Measurements from ENCODE around the gene GCNT4.

The GCNT4 gene

GRCh38 chr5:75009556-75010345 lies 42.6 kb downstream of the GCNT4 start:
- no peak for DNase-seq (ENCODE audit: low spot score)
- peaks cover 0 to 9% of the 10 kb centered on the region in 2 donors for H3K4me1 ChIP-seq (ENCODE audit: control insufficient read depth in 2 of 2, insufficient read depth in 1 of 2, low read depth in 1 of 2, low read length in 2 of 2)
- no peak overlapping the region for H2AFZ ChIP-seq (ENCODE audit: low read length)
- no peak overlapping the region for H4K91ac ChIP-seq (ENCODE audit: low read depth, low read length, poor library complexity)
- no peak overlapping the region for H3K4me3 ChIP-seq (ENCODE audit: low read length in 2 of 2)
- no peak overlapping the region for H3K4me2 ChIP-seq (ENCODE audit: insufficient read depth, low read length, poor library complexity, severe bottlenecking)
- no peak overlapping the region for H3K9ac ChIP-seq (ENCODE audit: low read depth, low read length, poor library complexity)
- H3K18ac ChIP-seq (ENCODE audit: low read length): no peak overlapping the region
- peaks cover 0 to 4% (median 0%) of the 10 kb centered on the region in 3 experiments for H3K27me3 ChIP-seq (ENCODE audit: control insufficient read depth in 3 of 3, insufficient read depth in 3 of 3, low read depth in 1 of 3, low read length in 3 of 3)
- H3K36me3 ChIP-seq (replicated peaks in 1 of 2; ENCODE audit: control insufficient read depth in 2 of 2, insufficient read depth in 2 of 2, low read length in 2 of 2): no peaks in the 10 kb centered on the region
- no peak overlapping the region for H3K4ac ChIP-seq (ENCODE audit: low read length)
- peaks cover 4% of the 10 kb centered on the region in 2 donors for H3K9me3 ChIP-seq (replicated peaks in 1 of 2; ENCODE audit: control insufficient read depth in 2 of 2, insufficient read depth in 1 of 2, low read depth in 1 of 2, low read length in 2 of 2)
- no peak overlapping the region for H2BK5ac ChIP-seq (ENCODE audit: low read length)
- no peak overlapping the region for H2BK120ac ChIP-seq (ENCODE audit: low read depth, low read length)
- no peak overlapping the region for H4K8ac ChIP-seq (ENCODE audit: low read depth, low read length)
- H3K14ac ChIP-seq (ENCODE audit: low read length): no peak overlapping the region
- H3K79me1 ChIP-seq (ENCODE audit: low read depth, low read length): no peaks in the 10 kb centered on the region
- no peak overlapping the region for H3K23ac ChIP-seq (ENCODE audit: low read depth, low read length, poor library complexity)
- H2AK5ac ChIP-seq (ENCODE audit: low read depth, low read length): no peak overlapping the region
- H2BK15ac ChIP-seq (ENCODE audit: low read length): no peak overlapping the region
- no CpG with 5 or more reads among the region's 7 CpGs for WGBS, 2 donors (ENCODE audit: extremely low coverage in 2 of 2, insufficient read length in 2 of 2, insufficient replicate concordance in 1 of 2)
- H3K27ac ChIP-seq (replicated peaks; ENCODE audit: low read length): no peak overlapping the region
- H2BK12ac ChIP-seq (ENCODE audit: low read length): no peak overlapping the region

GRCh38 chr5:75006865-75007822 lies 45.2 kb downstream of the GCNT4 start:
- Histone ChIP-seq H3K18ac (ENCODE audit: low read length) (no peak overlapping the region), H2BK5ac (ENCODE audit: low read length) (no peak overlapping the region), H3K27ac (replicated peaks; ENCODE audit: low read length) (no peak overlapping the region), H2BK120ac (ENCODE audit: low read depth, low read length) (no peak overlapping the region), H3K4me1 (ENCODE audit: control insufficient read depth in 2 of 2, insufficient read depth in 1 of 2, low read depth in 1 of 2, low read length in 2 of 2) (peaks cover 0 to 9% of the 10 kb centered on the region in 2 donors), H4K8ac (ENCODE audit: low read depth, low read length) (no peak overlapping the region), H3K14ac (ENCODE audit: low read length) (no peak overlapping the region), H2BK15ac (ENCODE audit: low read length) (no peak overlapping the region), H2AFZ (ENCODE audit: low read length) (peak overlapping the region; percentile 20), H3K23ac (ENCODE audit: low read depth, low read length, poor library complexity) (no peak overlapping the region), H3K9me3 (replicated peaks in 1 of 2; ENCODE audit: control insufficient read depth in 2 of 2, insufficient read depth in 1 of 2, low read depth in 1 of 2, low read length in 2 of 2) (peaks cover 4% of the 10 kb centered on the region in 2 donors), H4K91ac (ENCODE audit: low read depth, low read length, poor library complexity) (no peak overlapping the region), H3K79me1 (ENCODE audit: low read depth, low read length) (no peaks in the 10 kb centered on the region), H3K4me2 (ENCODE audit: insufficient read depth, low read length, poor library complexity, severe bottlenecking) (no peak overlapping the region), H2BK12ac (ENCODE audit: low read length) (no peak overlapping the region), H3K4ac (ENCODE audit: low read length) (no peak overlapping the region), H3K9ac (ENCODE audit: low read depth, low read length, poor library complexity) (no peak overlapping the region), H2AK5ac (ENCODE audit: low read depth, low read length) (no peak overlapping the region), H3K36me3 (replicated peaks in 1 of 2; ENCODE audit: control insufficient read depth in 2 of 2, insufficient read depth in 2 of 2, low read length in 2 of 2) (no peaks in the 10 kb centered on the region), H3K27me3 (ENCODE audit: control insufficient read depth in 3 of 3, insufficient read depth in 3 of 3, low read depth in 1 of 3, low read length in 3 of 3) (peaks cover 0 to 4% (median 0%) of the 10 kb centered on the region in 3 experiments), H3K4me3 (ENCODE audit: low read length in 2 of 2) (no peak overlapping the region)
- no peak for DNase-seq (ENCODE audit: low spot score)
- no CpG with 5 or more reads among the region's 10 CpGs for WGBS, 2 donors (ENCODE audit: extremely low coverage in 2 of 2, insufficient read length in 2 of 2, insufficient replicate concordance in 1 of 2)

- Histone ChIP-seq H3K79me1 (ENCODE audit: low read depth, low read length) (no peaks in the 10 kb centered on the region), H3K23ac (ENCODE audit: low read depth, low read length, poor library complexity) (no peak overlapping the region), H4K8ac (ENCODE audit: low read depth, low read length) (no peak overlapping the region), H3K9me3 (replicated peaks in 1 of 2; ENCODE audit: control insufficient read depth in 2 of 2, insufficient read depth in 1 of 2, low read depth in 1 of 2, low read length in 2 of 2) (peaks cover 4% of the 10 kb centered on the region in 2 donors), H3K27me3 (ENCODE audit: control insufficient read depth in 3 of 3, insufficient read depth in 3 of 3, low read depth in 1 of 3, low read length in 3 of 3) (peaks cover 0 to 4% (median 0%) of the 10 kb centered on the region in 3 experiments), H3K18ac (ENCODE audit: low read length) (no peak overlapping the region), H3K9ac (ENCODE audit: low read depth, low read length, poor library complexity) (no peak overlapping the region), H2BK12ac (ENCODE audit: low read length) (no peak overlapping the region), H3K4me1 (ENCODE audit: control insufficient read depth in 2 of 2, insufficient read depth in 1 of 2, low read depth in 1 of 2, low read length in 2 of 2) (peaks cover 0 to 9% of the 10 kb centered on the region in 2 donors), H4K91ac (ENCODE audit: low read depth, low read length, poor library complexity) (no peak overlapping the region), H3K4ac (ENCODE audit: low read length) (no peak overlapping the region), H2AFZ (ENCODE audit: low read length) (no peak overlapping the region), H2BK5ac (ENCODE audit: low read length) (no peak overlapping the region), H3K14ac (ENCODE audit: low read length) (no peak overlapping the region), H2BK15ac (ENCODE audit: low read length) (no peak overlapping the region), H3K4me2 (ENCODE audit: insufficient read depth, low read length, poor library complexity, severe bottlenecking) (no peak overlapping the region), H3K27ac (replicated peaks; ENCODE audit: low read length) (no peak overlapping the region), H3K4me3 (ENCODE audit: low read length in 2 of 2) (no peak overlapping the region), H3K36me3 (replicated peaks in 1 of 2; ENCODE audit: control insufficient read depth in 2 of 2, insufficient read depth in 2 of 2, low read length in 2 of 2) (no peaks in the 10 kb centered on the region), H2AK5ac (ENCODE audit: low read depth, low read length) (no peak overlapping the region), H2BK120ac (ENCODE audit: low read depth, low read length) (no peak overlapping the region)
- WGBS, 2 donors (ENCODE audit: extremely low coverage in 2 of 2, insufficient read length in 2 of 2, insufficient replicate concordance in 1 of 2): no CpG with 5 or more reads among the region's 1 CpG
- no peak for DNase-seq (ENCODE audit: low spot score)
Measured at GRCh38 chr5:75005561-75005960, 46.8 kb downstream of the GCNT4 start.
